ENCODE results near the gene GNA14.

DNA sequence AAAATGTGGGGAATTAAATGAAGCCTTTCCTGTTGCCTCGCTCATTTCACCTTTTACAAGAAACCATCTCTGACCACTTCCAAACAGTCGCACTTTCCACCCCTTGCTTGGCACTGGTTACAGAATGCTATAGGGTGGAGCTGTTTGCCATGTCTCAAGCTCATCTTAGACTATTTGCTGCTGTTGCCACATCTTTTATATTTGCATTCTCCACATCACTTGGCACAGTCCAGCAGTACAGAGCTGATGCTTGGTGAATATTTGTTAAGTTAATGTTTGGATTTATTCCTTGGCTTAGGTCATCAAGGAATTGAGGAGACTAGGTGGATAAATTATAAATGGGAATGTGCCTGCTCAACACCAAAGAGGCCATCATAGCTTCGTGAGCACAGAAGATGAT lies 53.2 kb downstream of the GNA14 start:
- TF ChIP-seq, protein P1, sequence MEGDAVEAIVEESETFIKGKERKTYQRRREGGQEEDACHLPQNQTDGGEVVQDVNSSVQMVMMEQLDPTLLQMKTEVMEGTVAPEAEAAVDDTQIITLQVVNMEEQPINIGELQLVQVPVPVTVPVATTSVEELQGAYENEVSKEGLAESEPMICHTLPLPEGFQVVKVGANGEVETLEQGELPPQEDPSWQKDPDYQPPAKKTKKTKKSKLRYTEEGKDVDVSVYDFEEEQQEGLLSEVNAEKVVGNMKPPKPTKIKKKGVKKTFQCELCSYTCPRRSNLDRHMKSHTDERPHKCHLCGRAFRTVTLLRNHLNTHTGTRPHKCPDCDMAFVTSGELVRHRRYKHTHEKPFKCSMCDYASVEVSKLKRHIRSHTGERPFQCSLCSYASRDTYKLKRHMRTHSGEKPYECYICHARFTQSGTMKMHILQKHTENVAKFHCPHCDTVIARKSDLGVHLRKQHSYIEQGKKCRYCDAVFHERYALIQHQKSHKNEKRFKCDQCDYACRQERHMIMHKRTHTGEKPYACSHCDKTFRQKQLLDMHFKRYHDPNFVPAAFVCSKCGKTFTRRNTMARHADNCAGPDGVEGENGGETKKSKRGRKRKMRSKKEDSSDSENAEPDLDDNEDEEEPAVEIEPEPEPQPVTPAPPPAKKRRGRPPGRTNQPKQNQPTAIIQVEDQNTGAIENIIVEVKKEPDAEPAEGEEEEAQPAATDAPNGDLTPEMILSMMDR (IDR thresholded peaks at IDR 0.05): no peak
- TF ChIP-seq POLR2A (IDR thresholded peaks at IDR 0.05): no peak

All from Peyer's patch (tissue), 4 donors.